Fibroblast of upper back skin (primary cell): ENCODE data around the gene RIN3.

Source experiments
- DNase-seq: peaks from one replicate; pipeline ENCODE4 v3.0.0-alpha.2; 2013

RIN3 gene

DNA sequence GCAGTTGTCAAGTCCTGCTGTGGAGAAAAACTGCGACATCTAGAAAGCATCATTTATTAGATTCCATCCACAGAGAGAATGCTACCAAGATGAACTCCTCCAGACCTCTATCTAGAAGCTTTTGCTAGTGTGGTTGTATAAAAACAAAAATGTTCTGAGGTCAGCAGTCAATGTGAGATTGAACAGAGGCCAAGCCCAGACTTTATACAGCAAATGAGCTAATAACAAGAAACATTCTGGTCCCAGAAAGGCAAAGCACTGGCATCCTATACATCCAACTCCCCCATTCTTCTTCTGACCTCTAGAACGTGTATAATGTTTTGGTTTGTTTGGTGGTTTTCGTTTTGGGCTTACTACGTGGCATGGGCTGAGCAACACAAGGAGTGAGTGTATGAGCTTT is 26.7 kb upstream of the RIN3 start:
- peak; percentile 67 for DNase-seq

DNA sequence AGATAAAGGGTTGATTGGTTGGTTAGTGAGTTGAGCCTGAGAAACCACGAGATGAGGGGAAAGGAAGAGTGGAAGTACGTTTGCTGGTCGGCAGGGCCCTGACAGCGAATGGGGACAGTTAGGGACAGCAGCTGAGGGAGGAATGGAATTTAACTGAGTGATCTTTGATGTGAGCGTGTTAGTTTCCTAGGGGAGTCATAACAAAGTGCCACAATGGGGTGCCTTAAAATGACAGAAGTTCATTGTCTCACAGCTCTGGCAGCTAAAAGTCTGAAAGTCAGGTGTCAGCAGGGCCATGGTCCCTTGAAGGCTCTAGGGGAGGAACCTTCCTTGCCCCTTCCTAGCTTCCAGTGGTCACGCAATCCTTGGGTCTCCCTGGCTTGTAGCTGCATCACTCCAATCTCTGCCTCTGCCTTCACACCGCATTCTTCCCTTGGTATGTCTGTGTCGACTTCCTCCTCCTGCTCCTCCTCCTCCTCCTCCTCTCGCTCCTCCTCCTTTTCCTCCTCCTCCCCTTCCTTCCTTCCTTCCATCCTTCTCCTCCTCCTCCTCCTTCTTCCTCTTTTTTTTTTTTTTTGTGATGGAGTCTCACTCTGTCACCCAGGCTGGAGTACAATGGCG is 26.0 kb upstream of the RIN3 start:
- DNase-seq, result no peak

DNA sequence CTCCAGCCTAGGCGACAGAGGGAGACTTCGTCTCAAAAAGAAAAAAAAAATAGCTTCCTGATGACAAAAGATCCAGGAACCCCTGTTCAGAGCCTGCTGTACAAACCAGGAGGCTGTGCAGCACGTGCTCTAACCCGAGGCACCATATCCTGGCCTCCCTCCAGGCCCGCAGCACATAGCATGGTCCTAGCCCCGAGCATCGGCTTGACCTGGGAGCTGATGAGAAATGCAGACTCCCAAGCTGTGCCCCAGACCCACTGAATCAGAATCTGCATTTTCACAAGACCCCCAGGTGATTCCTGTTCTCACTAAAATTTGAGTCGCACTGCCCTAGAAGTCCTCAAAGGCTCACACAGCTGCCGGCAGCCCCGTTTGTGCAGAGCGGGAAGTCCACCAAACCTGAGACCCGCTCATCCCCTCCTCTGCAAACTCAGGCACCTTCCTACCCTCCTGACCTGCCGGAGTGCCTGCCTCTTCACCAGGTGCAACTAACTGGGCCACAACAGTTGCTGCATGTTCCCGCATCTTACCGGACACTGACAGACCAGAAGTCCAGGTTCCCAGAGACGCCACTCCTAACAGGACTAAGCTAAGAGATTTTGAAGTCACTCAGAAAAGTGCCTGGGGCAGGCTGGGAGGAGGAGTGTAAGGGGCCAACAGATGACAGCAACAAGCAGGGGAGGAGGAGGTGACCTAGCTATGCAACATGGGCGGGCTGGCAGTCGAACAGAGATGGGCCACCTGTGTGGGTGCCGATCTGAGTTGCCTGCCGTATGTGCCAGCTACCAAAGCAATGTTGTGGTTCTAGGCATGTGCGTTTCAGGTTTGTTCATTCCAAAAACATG is 24.0 kb upstream of the RIN3 start:
- no peak for DNase-seq

DNA sequence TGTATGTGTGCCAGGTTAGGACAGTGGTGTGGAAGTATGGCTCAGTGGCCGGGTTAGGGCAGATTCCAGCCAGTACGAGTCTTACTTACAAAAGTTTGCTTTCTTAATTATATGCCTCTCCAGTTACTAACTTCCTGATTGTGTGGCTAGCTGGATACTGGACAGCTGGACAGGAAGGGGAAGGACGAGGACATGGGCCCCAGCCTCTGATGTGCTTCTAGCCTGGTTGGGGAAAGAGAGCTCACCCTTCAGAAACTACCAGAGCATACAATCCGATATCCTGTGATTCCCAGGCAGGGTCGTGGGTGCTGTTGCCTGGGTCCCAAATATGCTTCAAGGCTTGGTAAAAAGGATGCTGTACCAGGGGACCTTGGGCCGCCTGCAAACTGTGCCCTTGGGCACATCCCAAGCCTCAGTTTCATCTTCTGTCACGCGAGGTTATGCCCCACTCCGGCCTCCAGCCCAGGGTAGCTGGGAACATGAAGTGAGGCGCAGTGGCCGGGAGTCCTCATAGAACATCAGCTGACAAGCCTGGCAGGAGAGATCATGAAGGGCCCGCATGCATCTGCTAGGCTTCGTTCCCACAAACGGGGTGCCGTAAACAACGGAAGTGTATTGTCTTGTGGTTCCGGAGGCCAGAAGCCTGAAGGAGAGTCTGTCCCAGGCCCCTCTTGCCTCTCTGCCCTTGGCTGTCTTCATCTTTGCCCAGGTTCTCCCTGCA is 23.2 kb upstream of the RIN3 start:
- DNase-seq, result no peak

DNA sequence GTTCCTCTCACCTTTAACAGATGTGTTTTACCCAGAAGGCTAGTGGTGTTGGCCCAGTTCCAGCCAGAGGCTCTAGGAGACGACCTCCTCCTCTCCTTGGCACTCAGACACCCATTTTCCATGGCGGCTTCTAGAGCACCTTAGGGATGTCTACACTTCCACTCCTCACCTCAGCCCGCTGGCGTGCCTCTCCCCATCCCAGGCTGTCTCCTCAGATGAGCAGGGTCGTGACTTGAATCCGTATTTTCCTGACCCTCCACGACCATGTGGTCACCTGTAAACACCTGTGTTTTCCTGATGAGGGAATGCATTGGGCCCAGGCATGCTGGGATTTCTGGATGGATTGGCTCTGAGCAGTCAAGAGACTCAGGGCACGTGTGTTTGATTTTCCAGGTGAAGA is 21.8 kb upstream of the RIN3 start:
- no peak for DNase-seq

DNA sequence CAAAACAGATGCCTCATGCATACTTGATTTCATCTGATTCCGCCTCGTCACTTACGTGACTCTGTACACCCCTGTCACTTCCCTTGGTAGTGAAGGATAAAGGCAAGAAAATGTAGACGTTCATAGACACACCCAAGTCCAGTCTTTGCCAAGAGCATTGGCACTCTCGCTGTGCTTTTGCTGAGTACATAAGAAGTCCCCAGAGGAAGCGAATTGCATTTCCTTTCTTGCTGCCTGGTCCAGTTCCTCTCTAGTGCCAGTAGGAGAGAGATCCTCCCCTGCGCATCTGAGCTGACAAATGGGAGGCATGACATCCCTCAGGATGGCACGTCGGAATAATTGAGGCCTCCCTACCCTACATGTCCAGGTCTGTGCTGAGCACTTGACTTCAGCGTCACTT is 21.3 kb upstream of the RIN3 start:
- DNase-seq, result no peak

DNA sequence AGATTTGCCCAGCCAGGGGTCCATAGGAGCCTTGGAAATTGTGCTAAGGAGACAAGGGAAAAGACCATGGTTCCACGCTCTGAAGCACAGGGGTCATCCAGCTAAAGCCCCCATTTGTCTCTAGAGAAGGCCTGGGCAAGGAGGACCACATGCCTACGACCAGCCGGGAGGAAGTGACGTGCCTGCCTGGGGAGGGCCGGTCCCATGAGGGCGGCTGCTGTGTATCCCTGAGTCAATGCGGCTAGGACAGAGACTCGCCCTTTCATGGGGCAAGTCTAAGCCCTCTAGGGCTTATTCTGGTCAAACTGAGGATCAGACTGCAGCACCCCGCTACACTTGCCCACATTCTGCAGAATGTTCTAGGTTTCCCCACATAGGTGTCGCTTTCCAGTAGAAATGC is 20.6 kb upstream of the RIN3 start:
- no peak for DNase-seq

DNA sequence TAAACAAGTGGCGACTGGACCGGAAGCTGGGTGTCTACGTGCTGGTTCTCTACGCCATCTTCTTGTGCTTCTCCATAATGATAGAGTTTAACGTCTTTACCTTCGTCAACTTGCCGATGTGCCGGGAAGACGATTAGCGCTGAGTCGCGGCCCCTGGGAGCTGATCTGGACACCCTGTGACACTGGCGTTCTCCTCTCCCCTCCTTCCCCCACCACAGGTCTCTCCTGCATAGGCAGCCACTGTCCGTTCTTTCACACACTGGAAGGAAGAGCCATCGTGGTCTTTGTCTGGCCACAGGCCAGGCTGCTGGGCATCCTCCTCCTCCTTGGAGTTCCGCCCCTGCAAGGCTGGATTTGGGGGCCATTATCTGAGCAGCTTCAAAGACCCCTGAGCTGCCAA is 20.1 kb upstream of the RIN3 start:
- no peak for DNase-seq

DNA sequence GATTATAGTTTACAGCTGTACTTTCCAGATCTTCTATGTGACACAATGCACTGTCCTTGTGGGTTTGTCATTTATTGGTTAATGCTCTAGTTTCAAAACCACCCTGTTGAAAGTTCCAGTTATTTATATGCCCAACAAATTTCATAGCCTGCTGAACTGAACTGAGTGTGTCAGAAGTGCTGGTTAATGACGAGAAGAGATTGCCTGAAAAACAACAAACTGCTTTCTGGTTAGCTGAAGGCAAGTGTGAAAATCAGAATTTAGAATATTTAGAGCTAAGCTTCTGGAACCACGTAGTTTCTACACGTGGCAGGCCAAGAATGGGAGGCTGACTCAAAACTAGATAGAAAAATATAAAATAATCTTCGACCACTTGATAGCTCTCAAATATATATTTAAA is 19.1 kb upstream of the RIN3 start:
- DNase-seq, result no peak

DNA sequence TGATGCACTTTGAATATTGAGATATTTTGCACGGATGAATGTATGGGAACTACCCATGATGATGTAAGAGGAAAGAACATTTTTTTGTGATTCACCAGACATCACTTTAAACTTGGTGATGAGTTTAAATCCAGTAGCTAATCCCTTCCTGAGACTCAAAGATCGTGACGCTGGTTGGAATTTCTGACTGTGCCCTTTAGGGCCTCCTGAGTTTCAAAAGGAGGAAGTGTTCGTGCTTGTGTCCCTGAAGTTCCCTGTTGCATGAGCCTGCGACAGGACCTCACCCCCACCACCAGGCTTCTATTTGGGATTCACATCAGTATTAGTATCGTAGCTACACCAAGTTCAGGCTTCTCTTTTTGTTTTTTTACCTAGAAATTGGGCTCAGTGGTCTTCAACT is 18.6 kb upstream of the RIN3 start:
- peak; percentile 84 for DNase-seq

DNA sequence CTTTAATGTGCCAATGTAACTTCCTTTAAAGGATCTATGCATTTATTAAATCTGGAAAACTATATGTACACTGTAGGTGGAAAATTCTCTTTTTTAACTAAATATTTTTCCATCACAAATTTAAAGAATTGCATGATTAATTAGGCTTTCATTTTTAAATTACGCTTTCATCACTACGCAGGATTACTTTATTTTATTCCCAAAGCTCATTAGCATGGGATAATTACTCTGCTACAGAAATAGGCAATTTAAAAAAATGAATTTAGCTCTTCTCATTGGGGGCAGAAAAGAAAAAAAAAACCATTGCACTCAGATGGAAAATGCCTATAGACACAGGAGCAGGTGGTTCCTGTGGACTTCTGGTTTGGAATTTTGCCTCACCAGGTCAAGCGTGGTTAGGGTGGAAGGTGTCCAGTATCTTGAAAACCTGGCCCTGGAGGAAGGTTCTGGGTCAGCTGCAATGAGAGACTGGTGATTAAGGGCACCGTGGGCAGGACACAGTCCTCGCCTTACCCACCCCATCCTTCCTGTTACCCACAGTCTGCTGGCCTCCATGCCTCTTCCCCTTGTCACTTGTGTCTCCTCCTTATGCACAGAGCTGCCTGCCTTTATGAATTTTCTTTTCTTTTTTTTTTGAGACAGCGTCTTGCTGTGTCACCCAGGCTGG is 17.3 kb upstream of the RIN3 start:
- no peak for DNase-seq

DNA sequence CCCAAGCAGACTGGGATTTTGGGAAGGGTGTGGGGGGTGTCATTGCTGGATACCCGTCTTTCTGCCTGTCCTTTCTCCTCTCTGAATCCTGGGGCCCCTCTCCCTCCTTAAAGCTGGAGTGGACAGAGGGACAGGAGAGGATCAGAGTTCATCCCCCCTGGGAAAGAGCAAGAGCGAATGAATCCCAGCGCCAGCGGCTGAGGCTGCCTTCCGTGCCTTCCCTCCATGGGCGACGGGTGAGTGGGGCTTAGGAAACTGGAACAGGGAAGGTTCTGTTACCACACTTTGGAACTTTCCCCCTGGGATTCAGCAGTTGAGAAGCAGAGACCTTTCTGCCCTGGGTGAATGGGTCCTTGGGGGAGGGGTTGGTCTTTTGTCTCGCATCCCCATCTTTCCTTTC is 16.2 kb upstream of the RIN3 start:
- no peak for DNase-seq

DNA sequence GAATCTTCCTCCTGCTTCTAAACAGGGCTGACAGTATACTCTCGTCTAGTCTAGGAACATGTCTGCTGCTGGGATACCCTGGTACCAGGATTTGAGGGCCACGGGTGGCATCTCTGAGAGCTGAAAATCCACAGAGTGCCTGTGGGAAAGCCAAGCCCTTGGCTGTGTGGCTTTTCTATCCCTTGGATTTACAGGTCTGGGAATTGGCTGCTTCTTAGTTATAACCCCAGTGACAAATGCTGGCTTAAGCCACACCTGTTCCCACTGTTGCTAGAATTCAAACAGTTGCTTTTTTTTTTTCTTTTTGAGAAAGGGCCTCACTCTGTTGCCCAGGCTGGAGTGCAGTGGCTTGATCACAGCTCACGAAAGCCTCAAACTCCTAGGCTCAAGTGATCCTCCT is 14.3 kb upstream of the RIN3 start:
- no peak for DNase-seq

DNA sequence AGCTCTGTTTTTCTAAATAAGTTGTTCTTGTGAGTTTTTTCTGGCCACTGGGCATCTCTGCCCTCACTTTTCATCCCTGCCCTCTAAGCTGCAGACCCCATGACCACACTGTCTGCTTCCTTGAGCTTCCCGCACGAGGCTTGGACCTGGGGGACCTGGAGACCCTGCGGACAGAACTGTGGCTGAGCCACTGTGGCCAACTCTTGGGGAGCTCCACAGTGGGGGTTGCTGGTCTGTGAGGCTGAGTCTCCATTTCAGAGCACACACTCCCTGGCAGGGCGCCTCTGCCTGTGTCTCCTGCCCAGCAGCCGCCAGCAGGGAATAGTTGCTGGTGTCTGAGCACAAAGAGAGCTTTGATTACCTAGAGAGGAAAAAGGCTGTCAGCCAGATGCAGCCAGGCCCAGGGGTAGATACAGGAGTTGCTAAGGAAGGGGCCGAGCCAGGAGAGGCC is 13.1 kb upstream of the RIN3 start:
- DNase-seq, result peak; percentile 59

DNA sequence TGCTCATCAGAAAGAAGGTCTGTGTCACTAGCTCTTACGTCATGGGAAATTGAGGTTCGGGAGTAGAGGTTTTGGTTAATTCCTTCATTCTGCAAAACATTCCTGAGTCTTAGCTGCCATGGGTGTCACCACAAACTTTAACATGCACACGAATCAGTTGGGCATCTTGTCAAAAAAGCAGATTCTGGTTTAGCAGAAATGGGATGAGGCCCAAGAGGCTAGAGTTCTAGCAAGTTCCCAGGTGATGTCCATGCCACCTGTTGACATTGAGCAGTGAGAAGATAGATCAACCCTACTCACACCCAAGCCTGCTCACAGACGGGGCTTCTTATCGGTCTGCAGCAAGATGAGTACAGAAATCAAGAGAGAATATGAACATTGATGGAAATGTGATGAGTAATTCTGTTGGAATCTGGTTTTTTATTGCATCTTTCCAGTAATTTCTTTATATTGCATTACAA is 11.7 kb upstream of the RIN3 start:
- peak; percentile 95 for DNase-seq

DNA sequence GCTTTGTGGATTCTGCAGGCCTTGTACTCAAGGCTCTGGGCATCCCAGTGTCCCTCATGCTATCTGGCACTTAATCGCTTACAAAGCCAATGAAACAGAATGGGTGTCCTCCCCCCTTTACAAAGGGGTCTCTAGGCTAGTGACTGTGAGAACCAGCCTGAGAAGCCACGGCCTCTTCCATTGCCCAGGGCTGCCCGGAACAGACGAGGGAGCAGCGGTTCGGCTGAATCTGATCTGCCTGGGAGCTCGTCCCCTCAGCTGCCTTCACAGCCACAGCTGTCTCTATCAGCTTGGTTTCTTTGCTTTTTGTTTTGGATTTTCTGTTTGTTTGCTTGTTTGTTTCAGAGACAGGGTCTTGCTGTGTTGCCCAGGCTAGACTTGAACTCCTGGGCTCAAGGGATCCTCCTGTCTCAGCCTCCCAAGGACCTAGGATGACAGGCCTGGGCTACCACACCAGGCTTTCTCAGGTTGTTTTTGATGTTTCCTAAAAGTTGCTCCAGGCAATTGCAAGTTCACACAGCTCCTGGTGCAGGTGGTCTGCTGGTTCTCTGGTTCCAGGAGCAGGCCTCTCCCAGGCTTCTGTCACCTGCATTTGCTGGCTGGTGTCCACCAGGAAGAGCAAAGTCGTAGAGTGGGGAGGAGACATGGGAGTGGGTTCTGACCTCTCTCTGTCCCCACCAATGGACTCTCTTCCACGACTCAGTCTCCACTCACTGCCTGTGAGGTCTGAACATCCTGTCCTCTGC is 10.9 kb upstream of the RIN3 start:
- DNase-seq, result no peak

DNA sequence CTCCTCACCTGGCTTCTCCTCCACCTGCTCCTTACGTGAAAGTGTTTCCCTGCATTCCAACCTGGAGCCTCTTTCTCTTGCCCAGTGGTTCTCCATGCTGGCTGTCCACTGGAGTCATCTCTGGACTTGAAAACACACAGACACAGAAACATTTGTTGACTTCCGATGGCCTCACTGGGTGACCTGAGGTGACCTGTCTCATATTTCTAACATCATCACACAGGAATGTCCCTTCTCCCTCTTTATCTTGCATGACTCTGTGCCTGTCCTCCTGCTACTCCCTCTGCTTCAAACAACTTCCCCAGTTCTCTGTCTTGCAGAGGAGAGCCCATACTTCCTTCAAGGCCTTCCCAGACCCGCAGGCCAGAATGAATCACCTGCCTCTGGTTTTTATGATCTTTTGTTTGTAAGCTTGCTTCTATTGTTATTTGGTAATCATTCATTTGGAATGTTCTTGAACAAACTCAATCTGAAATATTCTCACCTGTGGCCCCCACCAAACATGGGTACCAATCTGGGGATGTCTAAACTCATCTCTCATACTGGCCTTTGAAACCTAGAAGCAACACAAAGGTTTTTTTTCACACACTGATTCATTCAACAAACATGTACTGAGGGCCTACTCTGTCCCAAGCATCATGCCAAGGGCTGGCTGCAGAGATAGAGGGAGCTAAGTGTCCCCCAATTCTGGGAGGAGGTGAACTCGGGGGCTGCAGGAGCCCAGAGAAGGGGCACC is 9.7 kb upstream of the RIN3 start:
- DNase-seq, result peak; percentile 58

DNA sequence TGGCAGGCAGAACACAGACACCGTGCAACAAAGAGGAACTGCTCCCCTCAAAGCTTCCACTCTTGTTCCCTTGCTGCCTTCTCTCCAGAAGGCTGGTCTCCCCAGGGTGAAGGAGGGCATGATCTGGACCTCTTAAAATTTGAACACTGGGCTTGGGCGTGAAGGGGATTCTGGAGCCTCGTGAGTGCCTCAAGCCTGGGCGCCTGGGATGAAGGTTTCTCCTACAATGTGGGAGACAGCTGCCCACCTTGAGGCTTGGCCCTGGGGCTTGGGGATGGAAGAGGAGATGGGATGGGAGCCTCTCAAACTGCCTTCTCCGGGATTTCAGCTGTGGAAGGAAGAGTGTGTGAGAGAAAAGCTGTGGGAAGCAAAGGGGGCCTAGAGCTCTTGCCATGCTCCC is 7.8 kb upstream of the RIN3 start:
- DNase-seq, result no peak

DNA sequence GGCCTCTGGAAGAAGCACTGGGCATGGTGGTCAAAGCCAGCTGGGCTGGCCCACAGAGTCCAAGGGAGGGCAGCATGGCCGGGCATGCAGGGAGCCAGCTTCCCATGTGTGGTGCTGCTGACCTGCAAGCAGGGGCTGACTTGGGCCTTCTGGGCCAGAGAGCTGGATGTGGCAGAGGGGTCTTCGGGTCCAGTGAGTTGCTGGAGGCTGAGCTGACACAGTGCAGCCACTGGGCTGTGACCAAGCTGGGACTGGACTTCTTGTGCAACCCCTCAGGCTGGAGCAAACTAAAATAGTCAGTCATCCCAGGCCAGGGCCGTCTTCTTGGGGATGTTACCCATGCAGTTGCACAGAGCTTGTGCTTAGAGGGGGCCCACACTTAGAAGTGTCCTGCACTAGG is 7.3 kb upstream of the RIN3 start:
- DNase-seq, result no peak

DNA sequence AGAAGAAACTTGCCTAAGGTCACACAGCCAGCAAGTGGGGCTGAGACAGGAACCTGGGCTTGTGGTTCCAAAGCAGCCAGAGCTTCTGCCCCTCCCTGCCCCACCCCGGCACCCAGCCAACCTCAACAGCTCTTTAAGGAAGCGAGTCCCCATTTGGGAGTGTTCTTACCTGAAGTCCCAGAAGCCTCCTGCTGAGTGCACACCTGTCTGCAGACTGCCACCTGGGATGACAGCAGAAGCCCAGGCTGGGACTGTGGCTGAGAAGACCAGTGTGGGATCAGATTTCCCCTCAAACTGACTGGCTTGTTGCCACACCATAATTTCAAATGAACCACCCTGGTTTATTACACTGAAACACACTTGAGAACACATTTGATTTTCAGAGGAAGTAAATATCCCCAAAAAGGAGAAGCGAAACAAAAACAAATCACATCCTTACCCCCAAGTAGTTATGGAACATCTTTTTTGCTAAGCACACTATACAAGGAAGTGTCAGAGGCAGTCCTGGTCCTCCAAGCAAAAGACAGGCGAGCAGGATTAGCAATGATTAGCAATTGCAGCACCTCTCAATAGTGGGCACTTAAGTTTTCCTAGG is 6.3 kb upstream of the RIN3 start:
- no peak for DNase-seq

DNA sequence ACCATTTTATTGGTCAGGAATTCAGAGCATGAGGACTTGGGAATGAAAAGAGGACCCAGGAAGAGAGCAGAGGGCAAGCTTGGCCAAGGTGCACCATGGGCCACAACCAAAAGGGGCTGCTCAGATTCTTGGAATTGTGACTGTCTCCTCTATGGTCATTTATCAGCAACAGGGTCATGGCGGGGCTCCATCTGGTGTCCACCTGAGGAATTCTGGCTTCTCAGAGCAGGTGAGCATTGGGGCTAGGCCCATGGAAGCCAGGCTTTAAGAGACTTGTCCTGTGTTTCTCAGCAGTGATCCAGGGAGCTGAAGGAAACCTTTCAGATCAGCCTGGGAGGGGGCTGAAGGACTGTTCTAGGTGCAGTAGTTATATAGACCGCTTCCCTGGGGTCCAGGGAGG is 2.6 kb upstream of the RIN3 start:
- peak; percentile 20 for DNase-seq
